ENCODE measurements around the gene PDE2A. TPM values are rescaled to one million over a fixed set of nuclear protein-coding genes. Genes with fewer than 3 reads are reported as not detected.

Gene PDE2A
- total and polyA plus RNA-seq, 10 of the 15 experiments (the other 5 are each of a cell fraction or from before 2014, with no cell fraction given): 0.06 to 0.15 (median 0.11) TPM; not detected in 6

DNA sequence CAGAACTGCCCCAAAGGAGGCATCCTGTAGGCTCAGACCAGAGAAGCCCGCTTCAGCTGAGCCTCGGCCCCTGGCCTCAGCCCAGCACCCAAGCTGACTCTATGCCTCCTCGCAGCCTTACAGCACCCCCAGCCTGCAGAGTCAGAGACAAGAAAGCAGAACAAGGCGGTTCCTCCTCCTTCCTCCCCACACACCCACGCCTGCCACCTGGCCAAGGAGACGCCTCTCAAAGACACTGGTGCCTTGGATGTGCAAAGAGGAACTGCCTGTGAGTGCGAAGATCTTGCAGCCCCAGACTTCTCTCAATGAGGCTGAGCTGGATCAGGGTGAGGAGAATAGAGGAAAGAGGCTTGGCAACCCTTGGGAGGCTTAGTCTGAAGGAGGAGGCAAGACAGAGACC lies 60.2 kb downstream of the PDE2A start:
- Histone ChIP-seq H3K9ac (ENCODE audit: control insufficient read depth, insufficient read depth, low read length) (no peak overlapping the region), H2AFZ (ENCODE audit: control insufficient read depth, low read depth, low read length) (no peak overlapping the region), H3K9me3 (replicated peaks; ENCODE audit: control insufficient read depth, insufficient read depth, low read length) (no peaks in the 10 kb centered on the region), H3K27me3 (replicated peaks in 1 of 2; ENCODE audit: control insufficient read depth in 2 of 2, insufficient read depth in 2 of 2, low read length in 1 of 2) (peaks cover 3 to 7% of the 10 kb centered on the region in 2 experiments; a peak in 3 of 4 replicates), H4K20me1 (ENCODE audit: control insufficient read depth, insufficient read depth) (peaks cover 6% of the 10 kb centered on the region; the same call in 1 of the 2 replicates), H3K4me2 (ENCODE audit: control insufficient read depth, insufficient read depth) (no peak overlapping the region), H3K27ac (ENCODE audit: control insufficient read depth, insufficient read depth) (no peak overlapping the region), H3K36me3 (ENCODE audit: control insufficient read depth in 2 of 2, insufficient read depth in 2 of 2, low read length in 1 of 2) (no peaks in the 10 kb centered on the region), H3K4me3 (no peak overlapping the region), H3K4me1 (ENCODE audit: control insufficient read depth, insufficient read depth, low read length) (peaks cover 12% of the 10 kb centered on the region), H3K79me2 (ENCODE audit: control insufficient read depth, insufficient read depth, low read length) (no peaks in the 10 kb centered on the region)
- BruUV-seq (replicated peaks): no TSS peak
- DNase-seq (ENCODE audit: low read depth, low spot score): peak; percentile 13
- WGBS (ENCODE audit: insufficient coverage, insufficient replicate concordance, low lambda C conversion rate, missing lambda C conversion rate): 3% methylated on average over 7 of the region's 7 CpGs
- ChIA-PET RAD21 (ENCODE audit: unreplicated experiment) (interaction anchor here (1.6 kb wide), 1 partner anchor 55 kb away, joined by 4 read pairs; no protein-coding TSS in a partner anchor), SMC1A (ENCODE audit: uncharacterized antibody, unreplicated experiment) (interaction anchor here (1.3 kb wide), 1 partner anchor 54 kb away, joined by 3 read pairs; no protein-coding TSS in a partner anchor), POLR2A (no interaction called here), CTCF (no interaction called here)
- intact Hi-C loops (cut with micrococcal nuclease; ENCODE audit: unreplicated experiment) (no loop called here), in situ Hi-C loops (cut with MboI) (no loop called here)
- peak; percentile 13 for FAIRE-seq
- ATAC-seq: peak; percentile 88
- TF ChIP-seq CTCF (IDR thresholded peaks at IDR 0.05 in 2 of 3, conservative IDR thresholded peaks at IDR 0.05 in 1 of 3; ENCODE audit: control insufficient read depth in 2 of 3, extremely low read depth in 1 of 3, insufficient read depth in 1 of 3, low read depth in 3 of 3, low read length in 3 of 3) (no peak), ZNF384 (IDR thresholded peaks at IDR 0.05; ENCODE audit: borderline replicate concordance, low read depth, low read length) (no peak), HCFC1 (IDR thresholded peaks at IDR 0.05; ENCODE audit: low read length) (no peak), NR2C1 (IDR thresholded peaks at IDR 0.05) (no peak), ZNF217 (IDR thresholded peaks at IDR 0.05) (no peak), IKZF2 (IDR thresholded peaks at IDR 0.05) (peak in 1 of 2 experiments; percentile 44; a peak in 1 of 4 replicates), CUX1 (IDR thresholded peaks at IDR 0.05; ENCODE audit: insufficient replicate concordance, low read depth, low read length) (no peak), ZNF592 (IDR thresholded peaks at IDR 0.05) (no peak), POLR2AphosphoS2 (IDR thresholded peaks at IDR 0.05; ENCODE audit: low read depth, low read length) (no peak)
- TF ChIP-seq, protein P1, sequence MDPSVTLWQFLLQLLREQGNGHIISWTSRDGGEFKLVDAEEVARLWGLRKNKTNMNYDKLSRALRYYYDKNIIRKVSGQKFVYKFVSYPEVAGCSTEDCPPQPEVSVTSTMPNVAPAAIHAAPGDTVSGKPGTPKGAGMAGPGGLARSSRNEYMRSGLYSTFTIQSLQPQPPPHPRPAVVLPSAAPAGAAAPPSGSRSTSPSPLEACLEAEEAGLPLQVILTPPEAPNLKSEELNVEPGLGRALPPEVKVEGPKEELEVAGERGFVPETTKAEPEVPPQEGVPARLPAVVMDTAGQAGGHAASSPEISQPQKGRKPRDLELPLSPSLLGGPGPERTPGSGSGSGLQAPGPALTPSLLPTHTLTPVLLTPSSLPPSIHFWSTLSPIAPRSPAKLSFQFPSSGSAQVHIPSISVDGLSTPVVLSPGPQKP (IDR thresholded peaks at IDR 0.05; ENCODE audit: low read depth, low read length): no peak
